ENCODE results near the gene TUT1. TPM values are rescaled to one million over a fixed set of nuclear protein-coding genes. Genes with fewer than 3 reads are reported as not detected.
A peak's percentile ranks its signal among the peaks of the same experiment; 100 is the strongest.

The TUT1 gene
- total RNA-seq, 1 experiment from 2014 or later: 27.2 TPM

GRCh38 chr11:62548545-62549335 is 42.6 kb downstream of the TUT1 start:
- intact Hi-C loops (cut with micrococcal nuclease; ENCODE audit: unreplicated experiment): no loop called here
- Histone ChIP-seq H3K4me3 (ENCODE audit: low read depth, low read length) (peak overlapping the region; percentile 13; the same call in 1 of the 2 replicates), H3K36me3 (ENCODE audit: control insufficient read depth, insufficient read depth, low read length) (no peaks in the 10 kb centered on the region), H3K4me1 (peaks cover 67% of the 10 kb centered on the region), H3K9me3 (no peaks in the 10 kb centered on the region), H3K27me3 (replicated peaks; ENCODE audit: control insufficient read depth, insufficient read depth, low read length) (no peaks in the 10 kb centered on the region)
- Mint-ChIP-seq H3K9me3 (ENCODE audit: unreplicated experiment) (no peaks in the 10 kb centered on the region), H3K27me3 (ENCODE audit: insufficient read depth, unreplicated experiment) (no peaks in the 10 kb centered on the region), H3K4me1 (ENCODE audit: low read depth, unreplicated experiment) (peaks cover 41% of the 10 kb centered on the region), H3K36me3 (ENCODE audit: insufficient read depth, unreplicated experiment) (peaks cover 72% of the 10 kb centered on the region), H3K4me3 (ENCODE audit: unreplicated experiment) (peak overlapping the region; percentile 100), H3K27ac (ENCODE audit: unreplicated experiment) (peak overlapping the region; percentile 63)
- peak in 1 of 2 experiments; percentile 68 for DNase-seq
- ChIA-PET POLR2A (no interaction called here), CTCF (no interaction called here)
- no TSS peak for BruUV-seq (replicated peaks)
- TF ChIP-seq CTCF (IDR thresholded peaks at IDR 0.05; ENCODE audit: insufficient read depth in 1 of 2, low read depth in 1 of 2, low read length in 1 of 2, severe bottlenecking in 1 of 2, unreplicated experiment in 1 of 2): no peak

- Histone ChIP-seq H3K4me3 (ENCODE audit: low read depth, low read length) (peak overlapping the region; percentile 87), H3K27me3 (replicated peaks; ENCODE audit: control insufficient read depth, insufficient read depth, low read length) (no peaks in the 10 kb centered on the region), H3K36me3 (ENCODE audit: control insufficient read depth, insufficient read depth, low read length) (peaks cover 2% of the 10 kb centered on the region; the same call in 1 of the 2 replicates), H3K9me3 (no peaks in the 10 kb centered on the region), H3K4me1 (peaks cover 67% of the 10 kb centered on the region)
- peaks cover 38% of the 10 kb centered on the region for H3K4me1 Mint-ChIP-seq (ENCODE audit: low read depth, unreplicated experiment)
- no peak for TF ChIP-seq CTCF (IDR thresholded peaks at IDR 0.05; ENCODE audit: insufficient read depth in 1 of 2, low read depth in 1 of 2, low read length in 1 of 2, severe bottlenecking in 1 of 2, unreplicated experiment in 1 of 2)
- H3K36me3 Mint-ChIP-seq (ENCODE audit: insufficient read depth, unreplicated experiment): peaks cover 69% of the 10 kb centered on the region
- POLR2A ChIA-PET: interaction anchor here (1.0 kb wide), 1 partner anchor 8 kb away, joined by 6 read pairs; no protein-coding TSS in a partner anchor
- intact Hi-C loops (cut with micrococcal nuclease; ENCODE audit: unreplicated experiment): no loop called here
- CTCF ChIA-PET: interaction anchor here (1.0 to 1.3 kb wide), 2 partner anchors 13 to 54 kb away, joined by 3 to 14 read pairs; partner anchors contain the start of gene MTA2
- no peaks in the 10 kb centered on the region for H3K9me3 Mint-ChIP-seq (ENCODE audit: unreplicated experiment)
- H3K27me3 Mint-ChIP-seq (ENCODE audit: insufficient read depth, unreplicated experiment): no peaks in the 10 kb centered on the region
- peak overlapping the region; percentile 63 for H3K27ac Mint-ChIP-seq (ENCODE audit: unreplicated experiment)
- no peak for DNase-seq
- peak overlapping the region; percentile 100 for H3K4me3 Mint-ChIP-seq (ENCODE audit: unreplicated experiment)
- BruUV-seq (replicated peaks): TSS peak; percentile 59
Observed at GRCh38 chr11:62547691-62548281, 43.5 kb downstream of the TUT1 start.

DNA sequence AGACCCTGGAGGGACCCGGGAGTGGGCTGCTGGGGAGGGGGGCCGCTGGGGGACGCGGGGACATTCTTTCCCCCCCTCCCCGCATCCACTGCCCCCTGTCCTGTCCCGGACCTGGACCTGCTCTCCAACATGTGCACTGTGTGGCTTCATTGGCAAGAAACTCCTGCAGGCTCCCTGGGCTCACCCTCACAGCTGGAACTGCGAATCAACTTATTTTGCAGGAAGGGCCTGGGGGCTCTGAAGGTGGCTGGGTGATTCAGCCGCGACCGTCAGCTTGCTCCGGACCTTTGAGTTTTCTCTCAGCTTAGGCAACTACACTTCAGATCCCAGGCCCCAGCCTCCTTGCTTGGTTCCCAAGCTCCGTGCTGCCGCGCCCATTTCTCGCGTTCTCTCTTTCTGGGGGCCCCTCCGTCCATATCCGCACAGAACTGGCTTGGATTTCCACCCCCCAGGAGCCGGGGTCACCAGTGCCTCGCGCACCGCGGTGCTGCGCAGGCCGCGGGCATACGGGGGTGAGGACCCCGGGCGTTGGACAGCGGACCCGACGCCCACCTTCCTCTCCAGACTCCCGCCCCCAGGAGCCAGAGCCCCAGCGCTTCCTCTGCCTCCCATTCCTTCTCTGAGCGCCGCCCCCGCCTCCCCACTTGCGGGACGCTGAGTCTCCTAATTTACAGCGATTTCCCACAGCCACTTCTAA is 44.2 kb downstream of the TUT1 start:
- no TSS peak for BruUV-seq (replicated peaks)
- POLR2A ChIA-PET: interaction anchor here (0.6 to 1.1 kb wide), 12 partner anchors 9 to 121 kb away, joined by 3 to 23 read pairs (median 6); partner anchors contain the start of genes B3GAT3, CSKMT, EEF1G and MTA2
- Mint-ChIP-seq H3K4me1 (ENCODE audit: low read depth, unreplicated experiment) (peaks cover 39% of the 10 kb centered on the region), H3K4me3 (ENCODE audit: unreplicated experiment) (peak overlapping the region; percentile 100), H3K27ac (ENCODE audit: unreplicated experiment) (peak overlapping the region; percentile 63), H3K27me3 (ENCODE audit: insufficient read depth, unreplicated experiment) (no peaks in the 10 kb centered on the region), H3K36me3 (ENCODE audit: insufficient read depth, unreplicated experiment) (peaks cover 68% of the 10 kb centered on the region), H3K9me3 (ENCODE audit: unreplicated experiment) (no peaks in the 10 kb centered on the region)
- Histone ChIP-seq H3K27me3 (replicated peaks; ENCODE audit: control insufficient read depth, insufficient read depth, low read length) (no peaks in the 10 kb centered on the region), H3K4me1 (peaks cover 68% of the 10 kb centered on the region), H3K36me3 (ENCODE audit: control insufficient read depth, insufficient read depth, low read length) (peaks cover 2% of the 10 kb centered on the region; the same call in 1 of the 2 replicates), H3K4me3 (ENCODE audit: low read depth, low read length) (peak overlapping the region; percentile 87), H3K9me3 (no peaks in the 10 kb centered on the region)
- TF ChIP-seq CTCF (IDR thresholded peaks at IDR 0.05; ENCODE audit: insufficient read depth in 1 of 2, low read depth in 1 of 2, low read length in 1 of 2, severe bottlenecking in 1 of 2, unreplicated experiment in 1 of 2): no peak
- DNase-seq: peak in 1 of 2 experiments; percentile 57
- intact Hi-C loops (cut with micrococcal nuclease; ENCODE audit: unreplicated experiment): no loop called here
- CTCF ChIA-PET: interaction anchor here (0.7 to 1.3 kb wide), 5 partner anchors 13 to 1388 kb away, joined by 3 to 14 read pairs (median 3); partner anchors contain the start of gene MTA2

Data from Caco-2 (cell line).